OCI-LY7 (cell line): ENCODE measurements around the gene ACVR1B. TPM values are rescaled to one million over a fixed set of nuclear protein-coding genes. Genes with fewer than 3 reads are reported as not detected.

ENCODE experiments used
- BruUV-seq: library from RNA; stranded (reverse); fragments of 400-500 nt; replicated peaks from 2 replicates; lab custom pipeline; 2021; lab: Mats Ljungman, UMichigan
- CTCF ChIA-PET: fragments of 300-600 bp; sonication (Branson Sonifier 250); formaldehyde crosslinking; loops from one replicate; lab custom pipeline; 2022; ENCODE audit warnings: antibody characterized with exemption; ENCODE audit not compliant: unreplicated experiment; lab: Charles Lee
- POLR2A ChIA-PET: fragments of 300-600 bp; sonication (Branson Sonifier 250); formaldehyde crosslinking; loops from one replicate; lab custom pipeline; 2022; ENCODE audit warnings: antibody characterized with exemption; lab: Charles Lee
- DNase-seq: peaks from one replicate; pipeline ENCODE4 v3.0.0-alpha.2; 2015; ENCODE audit warnings: low spot score
- H2AFZ ChIP-seq: fragments of 200-600 bp; sonication (generic), shearing (Covaris generic); 2 replicates; pipeline ENCODE4 v1.6.1; 2014; ENCODE audit warnings: mild to moderate bottlenecking, antibody characterized with exemption, low read length, moderate library complexity
- H3K27ac ChIP-seq: fragments of 200-600 bp; sonication (generic); 2 replicates; pipeline ENCODE4 v1.5.1; 2014; ENCODE audit warnings: mixed run types, low read depth, mild to moderate bottlenecking, moderate library complexity, low read length, inconsistent platforms; ENCODE audit not compliant: poor library complexity, severe bottlenecking
- H3K36me3 ChIP-seq: fragments of 200-600 bp; sonication (generic); 2 replicates; pipeline ENCODE4 v1.6.1; 2014; ENCODE audit warnings: mild to moderate bottlenecking, antibody characterized with exemption, low read length, moderate library complexity, mixed read lengths; ENCODE audit not compliant: insufficient read depth
- H3K4me1 ChIP-seq: fragments of 200-600 bp; sonication (generic); 2 replicates; pipeline ENCODE4 v1.5.1; 2014; ENCODE audit warnings: mild to moderate bottlenecking, low read length; ENCODE audit not compliant: insufficient read depth, poor library complexity, severe bottlenecking
- H3K4me2 ChIP-seq: fragments of 200-600 bp; sonication (generic); 2 replicates; pipeline ENCODE4 v1.6.1; 2014; ENCODE audit warnings: mild to moderate bottlenecking, low read length
- H3K4me3 ChIP-seq: fragments of 200-600 bp; sonication (generic); 2 replicates; pipeline ENCODE4 v1.5.1; 2014; ENCODE audit warnings: mild to moderate bottlenecking, low read depth, low read length; ENCODE audit not compliant: poor library complexity, severe bottlenecking
- H3K79me2 ChIP-seq: fragments of 200-600 bp; sonication (generic); 2 replicates; pipeline ENCODE4 v1.6.1; 2016; ENCODE audit warnings: low read depth, mild to moderate bottlenecking, low read length, moderate library complexity, mixed read lengths; ENCODE audit not compliant: insufficient read depth
- H3K9me2 ChIP-seq: fragments of 200-600 bp; sonication (generic); 2 replicates; pipeline ENCODE4 v1.6.1; 2016; ENCODE audit warnings: mild to moderate bottlenecking, low read length, mixed read lengths; ENCODE audit not compliant: insufficient read depth
- H3K9me3 ChIP-seq: fragments of 200-600 bp; sonication (generic); 2 replicates; pipeline ENCODE4 v1.6.1; 2014; ENCODE audit warnings: mild to moderate bottlenecking, mixed run types, low read length, mixed read lengths
- H4K20me1 ChIP-seq: fragments of 200-600 bp; sonication (generic); 2 replicates; pipeline ENCODE4 v1.6.1; 2014; ENCODE audit warnings: mild to moderate bottlenecking, antibody characterized with exemption, low read length, moderate library complexity, mixed read lengths; ENCODE audit not compliant: insufficient read depth
- EZH2phosphoT487 ChIP-seq: fragments of 200-600 bp; sonication (generic); IDR thresholded peaks from 2 replicates; pipeline ENCODE4 v1.6.1; 2018; ENCODE audit warnings: low read depth, borderline replicate concordance, mild to moderate bottlenecking, mixed run types, antibody characterized with exemption, low read length, moderate library complexity, mixed read lengths
- intact Hi-C: fragments of 100-400 bp; cut with micrococcal nuclease; formaldehyde crosslinking; loops from one replicate; pipeline ENCODE4 v1.10.0; 2022; ENCODE audit not compliant: unreplicated experiment
- small RNA-seq: library from RNA; depleted of rRNA; stranded (forward); fragments of <200 nt; gene quantifications from one replicate; pipeline ENCODE3, GENCODE V24; 2014
- total RNA-seq, 2 experiments: library from RNA; depleted of rRNA in 1 of 2; stranded (reverse); fragments of >200 nt in 1 of 2; shearing (Covaris generic) in 1 of 2; gene quantifications; 2 replicates each; pipeline ENCODE4 v1.2.3, GENCODE V29; 2014 to 2022
- TF ChIP-seq, protein P1 (sequence below): fragments of 200-600 bp; sonication (generic); conservative IDR thresholded peaks from 2 replicates; pipeline ENCODE4 v1.5.1; 2014; ENCODE audit warnings: mild to moderate bottlenecking, antibody characterized with exemption, low read length, moderate library complexity, mixed read lengths

ACVR1B gene
- total RNA-seq, 2 experiments from 2014 or later = 4.1 to 6.8 TPM

DNA sequence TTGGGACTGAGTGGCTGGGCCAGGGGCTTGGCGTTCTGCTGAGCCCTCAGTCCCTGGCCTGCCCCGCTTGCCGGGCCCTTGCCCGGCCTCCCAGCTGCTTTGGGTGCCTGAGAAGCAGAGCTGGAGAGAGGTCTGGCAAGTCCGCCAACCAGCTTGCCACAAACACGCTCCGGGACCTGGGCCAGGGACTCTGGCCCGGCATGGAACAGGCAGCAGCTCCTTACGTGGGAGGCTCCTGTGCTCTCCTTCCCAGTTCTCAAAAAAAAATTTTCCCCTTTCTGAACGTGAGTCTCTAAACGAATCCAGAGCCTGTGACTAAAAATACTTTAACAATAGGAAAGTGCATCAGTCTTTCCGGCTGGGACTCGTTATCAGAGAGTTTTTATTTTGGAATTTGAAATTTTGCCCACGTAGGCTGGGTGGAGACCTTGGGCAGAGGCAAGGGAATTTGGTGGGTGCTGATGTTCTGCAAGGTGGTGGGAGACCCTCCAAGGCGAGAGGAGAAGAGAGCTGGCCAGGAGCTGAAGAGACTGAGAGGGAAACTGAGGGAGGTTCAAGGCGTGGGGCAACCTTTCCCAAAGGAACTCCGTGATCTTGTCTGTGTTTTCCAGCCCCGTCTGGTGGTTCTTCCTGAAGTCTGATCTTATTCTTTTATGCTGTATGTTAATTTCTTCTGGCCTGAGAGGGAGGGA lies 92.9 kb downstream of the ACVR1B start:
- POLR2A ChIA-PET = interaction anchor here (1.0 to 1.7 kb wide), 2 partner anchors 11 to 32 kb away, joined by 3 to 5 read pairs; no protein-coding TSS in a partner anchor
- BruUV-seq = no TSS peak
- H3K9me2 ChIP-seq = no peaks in the 10 kb centered on the region
- no peak overlapping the region for H3K4me3 ChIP-seq
- H3K9me3 ChIP-seq = no peaks in the 10 kb centered on the region
- intact Hi-C loops = no loop called here
- no peak overlapping the region for H3K27ac ChIP-seq
- H2AFZ ChIP-seq = no peak overlapping the region
- no peak overlapping the region for H3K4me2 ChIP-seq
- H3K79me2 ChIP-seq = peaks cover 11% of the 10 kb centered on the region; the same call in 1 of the 2 replicates
- TF ChIP-seq, protein P1, sequence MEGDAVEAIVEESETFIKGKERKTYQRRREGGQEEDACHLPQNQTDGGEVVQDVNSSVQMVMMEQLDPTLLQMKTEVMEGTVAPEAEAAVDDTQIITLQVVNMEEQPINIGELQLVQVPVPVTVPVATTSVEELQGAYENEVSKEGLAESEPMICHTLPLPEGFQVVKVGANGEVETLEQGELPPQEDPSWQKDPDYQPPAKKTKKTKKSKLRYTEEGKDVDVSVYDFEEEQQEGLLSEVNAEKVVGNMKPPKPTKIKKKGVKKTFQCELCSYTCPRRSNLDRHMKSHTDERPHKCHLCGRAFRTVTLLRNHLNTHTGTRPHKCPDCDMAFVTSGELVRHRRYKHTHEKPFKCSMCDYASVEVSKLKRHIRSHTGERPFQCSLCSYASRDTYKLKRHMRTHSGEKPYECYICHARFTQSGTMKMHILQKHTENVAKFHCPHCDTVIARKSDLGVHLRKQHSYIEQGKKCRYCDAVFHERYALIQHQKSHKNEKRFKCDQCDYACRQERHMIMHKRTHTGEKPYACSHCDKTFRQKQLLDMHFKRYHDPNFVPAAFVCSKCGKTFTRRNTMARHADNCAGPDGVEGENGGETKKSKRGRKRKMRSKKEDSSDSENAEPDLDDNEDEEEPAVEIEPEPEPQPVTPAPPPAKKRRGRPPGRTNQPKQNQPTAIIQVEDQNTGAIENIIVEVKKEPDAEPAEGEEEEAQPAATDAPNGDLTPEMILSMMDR = no peak
- TF ChIP-seq EZH2phosphoT487 = no peak
- peaks cover 46% of the 10 kb centered on the region for H3K4me1 ChIP-seq
- CTCF ChIA-PET = interaction anchor here (1.8 kb wide), 1 partner anchor 19 kb away, joined by 4 read pairs; no protein-coding TSS in a partner anchor
- H3K36me3 ChIP-seq = peaks cover 35% of the 10 kb centered on the region; the same call in 1 of the 2 replicates
- no peak for DNase-seq
- no peaks in the 10 kb centered on the region for H4K20me1 ChIP-seq

DNA sequence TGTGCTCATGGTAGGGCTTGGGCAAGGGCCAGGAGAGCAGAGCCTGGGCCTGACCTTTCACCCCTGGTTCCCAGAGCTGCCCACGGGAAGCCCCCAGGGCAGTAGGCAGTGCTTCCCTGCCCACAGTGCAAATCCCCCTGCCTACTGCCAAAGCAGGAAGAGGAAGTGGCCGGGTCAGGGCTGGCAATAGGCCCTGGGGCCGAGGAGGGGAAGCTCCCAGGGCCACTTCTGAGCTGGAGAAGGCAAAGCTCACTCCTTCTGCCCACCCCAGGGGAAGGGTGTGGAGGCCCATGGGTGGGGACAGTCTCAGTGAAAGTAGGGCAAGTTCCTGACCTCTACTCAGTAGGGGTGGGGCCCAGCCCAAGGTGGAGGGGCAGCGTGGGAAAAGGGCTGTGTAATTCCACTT lies 94.3 kb downstream of the ACVR1B start:
- peaks cover 35% of the 10 kb centered on the region; the same call in 1 of the 2 replicates for H3K36me3 ChIP-seq
- no peaks in the 10 kb centered on the region for H4K20me1 ChIP-seq
- DNase-seq = no peak
- no peak overlapping the region for H3K27ac ChIP-seq
- peaks cover 7% of the 10 kb centered on the region; the same call in 1 of the 2 replicates for H3K79me2 ChIP-seq
- H3K4me2 ChIP-seq = no peak overlapping the region
- peaks cover 46% of the 10 kb centered on the region for H3K4me1 ChIP-seq
- H3K9me3 ChIP-seq = no peaks in the 10 kb centered on the region
- no peak overlapping the region for H2AFZ ChIP-seq
- no peaks in the 10 kb centered on the region for H3K9me2 ChIP-seq
- TF ChIP-seq, protein P1 = no peak
- TF ChIP-seq EZH2phosphoT487 = no peak
- no TSS peak for BruUV-seq
- no peak overlapping the region for H3K4me3 ChIP-seq
- CTCF ChIA-PET = interaction anchor here (0.6 to 1.8 kb wide), 3 partner anchors 15 to 43 kb away, joined by 3 to 4 read pairs (median 3); no protein-coding TSS in a partner anchor
- intact Hi-C loops = no loop called here
- POLR2A ChIA-PET = interaction anchor here (0.6 to 1.7 kb wide), 3 partner anchors 13 to 769 kb away, joined by 3 to 5 read pairs (median 3); no protein-coding TSS in a partner anchor

Small RNAs within 50 kb of the gene (small RNA-seq; reads per million reads assigned to genes)
- not detected for gene RNU6-574P

Other genes starting within 250 kb of the ACVR1B start
- not detected in 2 replicates for gene FIGNL2, start 103.0 kb upstream of the ACVR1B start, total RNA-seq (2014; rRNA removed; shearing (Covaris generic))
- not detected in 2 replicates for gene FIGNL2, start 103.0 kb upstream of the ACVR1B start, total RNA-seq (2022)
- gene ANKRD33, start 63.6 kb upstream of the ACVR1B start, total RNA-seq (2014; rRNA removed; shearing (Covaris generic)) = not detected in 2 replicates
- gene ANKRD33, start 63.6 kb upstream of the ACVR1B start, total RNA-seq (2022) = not detected in 2 replicates
- gene ACVRL1, start 44.2 kb upstream of the ACVR1B start, total RNA-seq (2014; rRNA removed; shearing (Covaris generic)) = not detected in 2 replicates
- not detected in 2 replicates for gene ACVRL1, start 44.2 kb upstream of the ACVR1B start, total RNA-seq (2022)
- gene TAMALIN, start 55.2 kb downstream of the ACVR1B start, total RNA-seq (2014; rRNA removed; shearing (Covaris generic)) = 0.41 and 0.66 TPM in 2 replicates
- gene TAMALIN, start 55.2 kb downstream of the ACVR1B start, total RNA-seq (2022) = 0.89 and 1.3 TPM in 2 replicates
- 25.3 and 29.3 TPM in 2 replicates for gene NR4A1, start 99.7 kb downstream of the ACVR1B start, total RNA-seq (2014; rRNA removed; shearing (Covaris generic))
- gene NR4A1, start 99.7 kb downstream of the ACVR1B start, total RNA-seq (2022) = 28.1 and 29.0 TPM in 2 replicates
- 53.9 and 65.5 TPM in 2 replicates for gene ATG101, start 118.3 kb downstream of the ACVR1B start, total RNA-seq (2014; rRNA removed; shearing (Covaris generic))
- gene ATG101, start 118.3 kb downstream of the ACVR1B start, total RNA-seq (2022) = 30.7 and 38.0 TPM in 2 replicates
- gene SMIM41, start 128.0 kb downstream of the ACVR1B start, total RNA-seq (2014; rRNA removed; shearing (Covaris generic)) = not detected in 2 replicates
- gene SMIM41, start 128.0 kb downstream of the ACVR1B start, total RNA-seq (2022) = not detected in 2 replicates
- not detected in 2 replicates for gene KRT80, start 240.3 kb downstream of the ACVR1B start, total RNA-seq (2014; rRNA removed; shearing (Covaris generic))
- not detected in 2 replicates for gene KRT80, start 240.3 kb downstream of the ACVR1B start, total RNA-seq (2022)